Endothelial cell of umbilical vein (primary cell): ENCODE measurements around the gene WDR18.

Source experiments
- CTCF ChIP-seq, 2 donors: IDR thresholded peaks; 1 replicate in 1 of 2; 2 replicates in 1 of 2; pipeline ENCODE4 v1.5.1; 2011; ENCODE audit warnings: low read length in 2 of 2, mild to moderate bottlenecking in 2 of 2, moderate library complexity in 2 of 2, control low read depth in 1 of 2, inconsistent platforms in 1 of 2, low read depth in 1 of 2; ENCODE audit not compliant: insufficient read depth in 1 of 2; ENCODE audit errors: extremely low read depth in 1 of 2
- EZH2 ChIP-seq: IDR thresholded peaks from 2 replicates; pipeline ENCODE4 v1.6.1; 2012; ENCODE audit warnings: borderline replicate concordance, low read depth, mild to moderate bottlenecking, moderate library complexity, low read length, inconsistent platforms; ENCODE audit not compliant: severe bottlenecking
- FOS ChIP-seq: IDR thresholded peaks from 2 replicates; pipeline ENCODE4 v1.6.1; 2011; ENCODE audit warnings: mild to moderate bottlenecking, low read length, moderate library complexity, borderline replicate concordance; ENCODE audit not compliant: insufficient read depth
- MAX ChIP-seq: IDR thresholded peaks from 2 replicates; pipeline ENCODE4 v1.6.1; 2011; ENCODE audit not compliant: insufficient read depth, insufficient read length
- POLR2A ChIP-seq: IDR thresholded peaks from 2 replicates; pipeline ENCODE4 v1.6.1; 2012; ENCODE audit warnings: low read depth, mild to moderate bottlenecking, control low read depth, low read length
- POLR2AphosphoS5 ChIP-seq: IDR thresholded peaks from 2 replicates; pipeline ENCODE4 v1.6.1; 2012; ENCODE audit warnings: low read depth, mild to moderate bottlenecking, control low read depth, low read length, moderate library complexity; ENCODE audit not compliant: insufficient read depth

- no peak for TF ChIP-seq CTCF (IDR thresholded peaks at IDR 0.05; ENCODE audit: extremely low read depth in 1 of 2, insufficient read depth in 1 of 2, low read depth in 1 of 2, low read length in 2 of 2)
- no peak for TF ChIP-seq MAX
- no peak for TF ChIP-seq POLR2A
- no peak for TF ChIP-seq FOS
- TF ChIP-seq EZH2, result no peak
- no peak for TF ChIP-seq POLR2AphosphoS5
Measured at GRCh38 chr19:1041835-1042685, 57.9 kb downstream of the WDR18 start.
